ENCODE data around the gene VCP. TPM values are rescaled to one million over a fixed set of nuclear protein-coding genes. Genes with fewer than 3 reads are reported as not detected.

Gene VCP
- total RNA-seq, 1 experiment from 2014 or later = 208 TPM

DNA sequence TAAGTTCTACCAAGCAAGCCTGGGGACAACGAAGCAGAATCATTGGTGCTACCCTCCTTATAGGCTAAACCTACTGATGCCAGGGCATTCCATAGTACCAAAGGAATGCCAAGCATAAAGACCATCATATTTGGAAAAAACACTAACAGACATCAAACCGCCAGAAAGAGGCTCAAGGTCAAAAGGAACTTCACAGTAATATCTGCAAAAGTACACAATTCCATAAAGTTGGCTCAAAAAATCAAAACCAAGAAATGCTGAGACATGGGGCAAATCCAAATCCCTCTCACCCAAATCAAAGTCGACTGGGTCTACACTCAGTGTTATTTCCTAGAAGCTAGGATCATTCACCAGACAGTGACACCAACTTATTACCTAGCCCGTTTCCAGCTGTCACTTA, 3.4 kb downstream of the VCP start:
- Mint-ChIP-seq H3K4me3 (ENCODE audit: low read depth, unreplicated experiment) (no peak overlapping the region), H3K9me3 (ENCODE audit: low read depth, unreplicated experiment) (no peaks in the 10 kb centered on the region), H3K27me3 (ENCODE audit: unreplicated experiment) (no peaks in the 10 kb centered on the region), H3K4me1 (ENCODE audit: low read depth, unreplicated experiment) (peaks cover 19% of the 10 kb centered on the region), H3K27ac (ENCODE audit: unreplicated experiment) (no peak overlapping the region), H3K36me3 (ENCODE audit: insufficient read depth, unreplicated experiment) (peaks cover 54% of the 10 kb centered on the region)
- TF ChIP-seq, protein P1, sequence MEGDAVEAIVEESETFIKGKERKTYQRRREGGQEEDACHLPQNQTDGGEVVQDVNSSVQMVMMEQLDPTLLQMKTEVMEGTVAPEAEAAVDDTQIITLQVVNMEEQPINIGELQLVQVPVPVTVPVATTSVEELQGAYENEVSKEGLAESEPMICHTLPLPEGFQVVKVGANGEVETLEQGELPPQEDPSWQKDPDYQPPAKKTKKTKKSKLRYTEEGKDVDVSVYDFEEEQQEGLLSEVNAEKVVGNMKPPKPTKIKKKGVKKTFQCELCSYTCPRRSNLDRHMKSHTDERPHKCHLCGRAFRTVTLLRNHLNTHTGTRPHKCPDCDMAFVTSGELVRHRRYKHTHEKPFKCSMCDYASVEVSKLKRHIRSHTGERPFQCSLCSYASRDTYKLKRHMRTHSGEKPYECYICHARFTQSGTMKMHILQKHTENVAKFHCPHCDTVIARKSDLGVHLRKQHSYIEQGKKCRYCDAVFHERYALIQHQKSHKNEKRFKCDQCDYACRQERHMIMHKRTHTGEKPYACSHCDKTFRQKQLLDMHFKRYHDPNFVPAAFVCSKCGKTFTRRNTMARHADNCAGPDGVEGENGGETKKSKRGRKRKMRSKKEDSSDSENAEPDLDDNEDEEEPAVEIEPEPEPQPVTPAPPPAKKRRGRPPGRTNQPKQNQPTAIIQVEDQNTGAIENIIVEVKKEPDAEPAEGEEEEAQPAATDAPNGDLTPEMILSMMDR (IDR thresholded peaks at IDR 0.05; ENCODE audit: unreplicated experiment) = no peak
- DNase-seq = no peak
- CTCF ChIA-PET = interaction anchor here (0.7 kb wide), 1 partner anchor 501 kb away, joined by 4 read pairs; no protein-coding TSS in a partner anchor
- no TSS peak for BruUV-seq (replicated peaks)
- intact Hi-C loops (cut with micrococcal nuclease; ENCODE audit: unreplicated experiment) = no loop called here

DNA sequence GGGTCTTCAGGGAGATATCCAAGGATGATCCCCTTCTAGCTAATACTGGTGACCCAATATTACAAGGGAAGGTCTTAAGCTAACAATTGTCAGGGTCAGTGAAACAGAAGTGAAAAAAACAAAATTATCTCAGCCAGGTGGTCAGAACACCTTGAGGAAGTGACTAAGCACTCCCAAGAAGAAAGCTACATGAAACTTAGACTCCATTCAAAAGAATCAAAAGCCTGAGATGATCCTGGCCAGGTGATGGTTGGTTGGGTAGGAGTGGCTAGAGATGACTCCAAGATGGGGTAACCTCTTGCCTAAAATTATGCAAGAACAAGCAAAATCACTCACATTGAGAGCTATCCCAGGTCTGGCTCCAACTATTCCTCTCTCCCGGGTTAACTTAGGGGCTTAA, 5.4 kb downstream of the VCP start:
- H3K27me3 Mint-ChIP-seq (ENCODE audit: unreplicated experiment) = no peaks in the 10 kb centered on the region
- no peak for DNase-seq
- no peaks in the 10 kb centered on the region for H3K9me3 Mint-ChIP-seq (ENCODE audit: low read depth, unreplicated experiment)
- intact Hi-C loops (cut with micrococcal nuclease; ENCODE audit: unreplicated experiment) = no loop called here
- CTCF ChIA-PET = no interaction called here
- BruUV-seq (replicated peaks) = no TSS peak
- no peak overlapping the region for H3K4me3 Mint-ChIP-seq (ENCODE audit: low read depth, unreplicated experiment)
- peaks cover 54% of the 10 kb centered on the region for H3K36me3 Mint-ChIP-seq (ENCODE audit: insufficient read depth, unreplicated experiment)
- peaks cover 11% of the 10 kb centered on the region for H3K4me1 Mint-ChIP-seq (ENCODE audit: low read depth, unreplicated experiment)
- TF ChIP-seq, protein P1 (IDR thresholded peaks at IDR 0.05; ENCODE audit: unreplicated experiment) = no peak
- H3K27ac Mint-ChIP-seq (ENCODE audit: unreplicated experiment) = no peak overlapping the region

DNA sequence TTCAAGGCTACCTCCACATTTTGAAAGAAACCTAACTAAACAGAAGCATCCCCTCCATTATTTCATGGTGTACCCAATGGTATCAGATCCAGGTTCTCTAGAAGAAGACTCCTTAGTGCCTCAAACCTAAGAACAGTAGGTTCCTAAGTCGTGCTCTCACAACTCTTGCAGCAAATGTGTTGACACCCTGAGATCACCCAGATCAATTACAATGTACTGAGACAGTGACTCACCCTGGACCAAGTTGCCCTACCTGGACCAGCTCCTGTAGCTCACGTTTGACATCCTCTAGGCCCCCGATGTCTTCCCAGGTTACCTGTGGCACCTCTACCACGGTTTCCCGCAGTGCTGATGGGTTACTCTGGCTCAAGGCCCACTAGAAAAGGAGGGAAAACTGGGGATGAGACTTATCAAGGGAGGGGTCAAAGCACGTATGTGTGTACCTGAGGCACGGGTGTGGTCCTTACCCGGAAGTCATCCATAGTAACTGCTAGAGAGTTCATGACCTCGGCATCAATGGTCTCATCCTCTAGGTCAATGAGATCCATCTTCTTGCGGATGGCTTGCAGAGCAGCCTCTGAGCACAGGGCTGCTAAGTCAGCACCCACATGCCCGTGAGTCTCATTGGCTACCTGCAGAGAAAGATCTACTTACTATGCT, 11.7 kb downstream of the VCP start:
- Mint-ChIP-seq H3K4me3 (ENCODE audit: low read depth, unreplicated experiment) (no peak overlapping the region), H3K36me3 (ENCODE audit: insufficient read depth, unreplicated experiment) (peaks cover 75% of the 10 kb centered on the region), H3K4me1 (ENCODE audit: low read depth, unreplicated experiment) (no peaks in the 10 kb centered on the region), H3K27ac (ENCODE audit: unreplicated experiment) (no peak overlapping the region), H3K27me3 (ENCODE audit: unreplicated experiment) (no peaks in the 10 kb centered on the region), H3K9me3 (ENCODE audit: low read depth, unreplicated experiment) (no peaks in the 10 kb centered on the region)
- BruUV-seq (replicated peaks) = no TSS peak
- intact Hi-C loops (cut with micrococcal nuclease; ENCODE audit: unreplicated experiment) = no loop called here
- DNase-seq = no peak
- CTCF ChIA-PET = no interaction called here
- TF ChIP-seq, protein P1 (IDR thresholded peaks at IDR 0.05; ENCODE audit: unreplicated experiment) = no peak

DNA sequence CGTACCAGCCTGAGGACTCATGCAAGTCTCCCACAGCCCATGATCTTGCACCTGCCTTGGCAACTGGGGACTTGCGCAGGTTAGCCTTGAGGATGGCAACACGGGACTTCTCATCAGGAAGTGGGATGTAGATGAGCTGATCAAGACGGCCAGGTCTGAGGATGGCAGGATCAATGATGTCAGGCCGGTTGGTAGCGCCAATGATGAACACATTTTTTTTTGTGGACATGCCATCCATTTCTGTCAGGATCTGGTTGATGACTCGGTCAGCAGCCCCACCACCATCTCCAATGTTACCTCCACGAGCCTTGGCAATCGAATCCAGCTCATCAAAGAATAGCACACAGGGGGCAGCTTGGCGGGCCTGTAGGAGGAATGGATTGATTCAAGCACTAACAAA, 13.0 kb downstream of the VCP start:
- no peak overlapping the region for H3K27ac Mint-ChIP-seq (ENCODE audit: unreplicated experiment)
- DNase-seq = no peak
- BruUV-seq (replicated peaks) = no TSS peak
- TF ChIP-seq, protein P1 (IDR thresholded peaks at IDR 0.05; ENCODE audit: unreplicated experiment) = no peak
- intact Hi-C loops (cut with micrococcal nuclease; ENCODE audit: unreplicated experiment) = no loop called here
- H3K4me3 Mint-ChIP-seq (ENCODE audit: low read depth, unreplicated experiment) = no peak overlapping the region
- CTCF ChIA-PET = no interaction called here
- peaks cover 82% of the 10 kb centered on the region for H3K36me3 Mint-ChIP-seq (ENCODE audit: insufficient read depth, unreplicated experiment)
- H3K4me1 Mint-ChIP-seq (ENCODE audit: low read depth, unreplicated experiment) = no peaks in the 10 kb centered on the region
- H3K9me3 Mint-ChIP-seq (ENCODE audit: low read depth, unreplicated experiment) = no peaks in the 10 kb centered on the region
- no peaks in the 10 kb centered on the region for H3K27me3 Mint-ChIP-seq (ENCODE audit: unreplicated experiment)

All from Calu3 (cell line).